CD4-positive, alpha-beta T cell treated with Interleukin-6 for 4 hours (primary cell): ENCODE measurements around the gene RBM45.

Experiments used
- DNase-seq: peaks from one replicate; pipeline ENCODE4 v3.0.0-alpha.2; 2020; ENCODE audit warnings: mixed read lengths

The RBM45 gene

GRCh38 chr2:178163911-178164310, 51.7 kb downstream of the RBM45 start:
- DNase-seq: no peak

GRCh38 chr2:178173657-178174056, 61.4 kb downstream of the RBM45 start:
- DNase-seq: no peak

- DNase-seq: no peak
These were observed 64.9 kb downstream of the RBM45 start for GRCh38 chr2:178177066-178177679.
